Measurements from ENCODE around the gene MYLK3. TPM values are rescaled to one million over a fixed set of nuclear protein-coding genes. Genes with fewer than 3 reads are reported as not detected.

Gene MYLK3
- total and polyA plus RNA-seq, 2 donors (not counting 3 experiments of a cell fraction or from before 2014, with no cell fraction given): not detected

- no peak for TF ChIP-seq FOS (IDR thresholded peaks at IDR 0.05; ENCODE audit: borderline replicate concordance, insufficient read depth, low read length)
- no peak for TF ChIP-seq POLR2AphosphoS5 (IDR thresholded peaks at IDR 0.05; ENCODE audit: insufficient read depth, low read depth, low read length)
- no peak for TF ChIP-seq CTCF (IDR thresholded peaks at IDR 0.05; ENCODE audit: extremely low read depth in 1 of 2, insufficient read depth in 1 of 2, low read depth in 1 of 2, low read length in 2 of 2)
- no peak for TF ChIP-seq GATA2 (IDR thresholded peaks at IDR 0.05; ENCODE audit: insufficient read depth, insufficient read length, low read depth, low read length)
- TF ChIP-seq EZH2 (IDR thresholded peaks at IDR 0.05; ENCODE audit: borderline replicate concordance, low read depth, low read length, severe bottlenecking): no peak
- no peak for TF ChIP-seq MYC (IDR thresholded peaks at IDR 0.05; ENCODE audit: low read depth, low read length)
- no peak for TF ChIP-seq JUN (IDR thresholded peaks at IDR 0.05; ENCODE audit: borderline replicate concordance, insufficient read depth, insufficient read length, low read depth)
- TF ChIP-seq MAX (IDR thresholded peaks at IDR 0.05; ENCODE audit: insufficient read depth, insufficient read length): no peak
- TF ChIP-seq POLR2A (IDR thresholded peaks at IDR 0.05; ENCODE audit: low read depth, low read length): no peak
- Histone ChIP-seq H3K4me1 (ENCODE audit: control insufficient read depth, extremely low read depth, insufficient read depth, low read length) (peaks cover 4% of the 10 kb centered on the region), H3K9me3 (replicated peaks; ENCODE audit: control insufficient read depth, insufficient read depth, low read length) (no peaks in the 10 kb centered on the region), H3K9ac (replicated peaks; ENCODE audit: extremely low read depth, insufficient read depth, low read length) (no peak overlapping the region), H3K9me1 (replicated peaks; ENCODE audit: control insufficient read depth, extremely low read depth, insufficient read depth, low read length) (no peaks in the 10 kb centered on the region), H3K4me2 (ENCODE audit: insufficient read depth, low read length) (no peak overlapping the region), H4K20me1 (replicated peaks; ENCODE audit: control insufficient read depth, extremely low read depth, insufficient read depth, low read length) (no peaks in the 10 kb centered on the region), H3K4me3 (replicated peaks in 1 of 3; ENCODE audit: insufficient read depth in 1 of 3, low read depth in 1 of 3, low read length in 3 of 3) (no peak overlapping the region), H3K79me2 (ENCODE audit: control insufficient read depth, insufficient read depth, low read length) (no peaks in the 10 kb centered on the region), H2AFZ (ENCODE audit: low read depth, low read length) (peak overlapping the region; percentile 85), H3K27me3 (ENCODE audit: control insufficient read depth in 2 of 2, insufficient read depth in 2 of 2, low read length in 2 of 2) (no peaks in the 10 kb centered on the region), H3K36me3 (ENCODE audit: control insufficient read depth in 2 of 2, extremely low read depth in 1 of 2, insufficient read depth in 2 of 2, low read length in 2 of 2) (no peaks in the 10 kb centered on the region), H3K27ac (ENCODE audit: insufficient read depth, low read depth, low read length) (no peak overlapping the region)
- FAIRE-seq (peak; percentile 81), DNase-seq (ENCODE audit: low read depth, low spot score) (peak; percentile 25)
- POLR2A ChIA-PET: no interaction called here
- intact Hi-C loops (cut with micrococcal nuclease): loop anchor here (5.0 kb wide), 1 partner anchor 51 kb away; no protein-coding TSS in a partner anchor
- CTCF ChIA-PET: interaction anchor here (1.5 to 1.6 kb wide), 2 partner anchors 22 to 38 kb away, joined by 3 to 5 read pairs; no protein-coding TSS in a partner anchor
- BruUV-seq (replicated peaks): no TSS peak
- dilution Hi-C loops (cut with MboI; ENCODE audit: extremely low pct_ligation_motif_present, low sequenced_read_pairs): no loop called here
Observed at GRCh38 chr16:46743232-46743719, 4.9 kb downstream of the MYLK3 start.
